HCT116 (cell line): Measurements from ENCODE around the gene SCN2B. TPM values are rescaled to one million over a fixed set of nuclear protein-coding genes. Genes with fewer than 3 reads are reported as not detected.

Experiments used
- ATAC-seq: fragments of 200-7000 bp; cut with Tn5 transposase; 2 replicates; pipeline ENCODE4 v1.9.1; 2020; ENCODE audit warnings: mild to moderate bottlenecking, moderate library complexity
- BruUV-seq: library from RNA; stranded (reverse); fragments of 400-500 nt; replicated peaks from 2 replicates; lab custom pipeline; 2021; lab: Mats Ljungman, UMichigan
- CTCF ChIA-PET: fragments of 300-600 bp; sonication (Branson Sonifier 250); formaldehyde crosslinking; loops from one replicate; lab custom pipeline; 2021; ENCODE audit warnings: antibody characterized with exemption; lab: Charles Lee
- POLR2A ChIA-PET: fragments of 300-600, 350-600 bp; sonication (Branson Sonifier 250); formaldehyde crosslinking; loops from one replicate; lab custom pipeline; 2021; ENCODE audit warnings: antibody characterized with exemption; lab: Charles Lee
- RAD21 ChIA-PET, 2 experiments: fragments of 300-600 bp; sonication (Branson Sonifier 250); formaldehyde crosslinking; loops; one replicate each; lab custom pipeline; 2023; ENCODE audit warnings: low total read pairs in 2 of 2; ENCODE audit not compliant: uncharacterized antibody in 2 of 2, unreplicated experiment in 2 of 2, low non-redundant PET in 1 of 2; lab: Charles Lee
- DNase-seq: peaks from one replicate; pipeline ENCODE4 v3.0.0-alpha.2; 2010; ENCODE audit warnings: low read depth, low spot score
- H2AFZ ChIP-seq: fragments of 200-600 bp; shearing (Covaris generic), sonication (generic); 2 replicates; pipeline ENCODE4 v1.6.1; 2017; ENCODE audit warnings: low read depth, mixed run types, mixed read lengths, antibody characterized with exemption, low read length; ENCODE audit not compliant: poor library complexity, severe bottlenecking
- H3K27ac ChIP-seq: 2 replicates; pipeline ENCODE4 v1.5.1; 2012; ENCODE audit warnings: low read depth, low read length
- H3K27me3 ChIP-seq: fragments of 200-600 bp; sonication (generic); 2 replicates; pipeline ENCODE4 v1.6.1; 2016; ENCODE audit warnings: mixed run types, low read length, mixed read lengths; ENCODE audit not compliant: insufficient read depth
- H3K36me3 ChIP-seq, 2 experiments: fragments of 200-500 bp in 1 of 2; fragments of 200-600 bp in 1 of 2; sonication (Bioruptor generic) in 1 of 2; sonication (generic) in 1 of 2; 2 replicates each; pipeline versions ENCODE4 v1.5.1 to v1.6.1; 2014 to 2016; ENCODE audit warnings: low read length in 2 of 2, inconsistent platforms in 1 of 2, mixed read lengths in 1 of 2, mixed run types in 1 of 2; ENCODE audit not compliant: insufficient read depth in 2 of 2, control insufficient read depth in 1 of 2
- H3K4me1 ChIP-seq, 2 experiments: fragments of 200-600 bp in 1 of 2; sonication (generic) in 1 of 2; 2 replicates each; pipeline versions ENCODE4 v1.5.1 to v1.6.1; 2012 to 2017; ENCODE audit warnings: low read length in 2 of 2, inconsistent platforms in 1 of 2, mild to moderate bottlenecking in 1 of 2, mixed read lengths in 1 of 2, mixed run types in 1 of 2, moderate library complexity in 1 of 2; ENCODE audit not compliant: insufficient read depth in 2 of 2, control insufficient read depth in 1 of 2
- H3K4me2 ChIP-seq: fragments of 200-600 bp; sonication (generic); 2 replicates; pipeline ENCODE4 v1.6.1; 2017; ENCODE audit warnings: mixed run types, low read length, mixed read lengths
- H3K4me3 ChIP-seq, 2 experiments: fragments of 200-600 bp in 1 of 2; sonication (generic) in 1 of 2; replicated peaks in 1 of 2; 2 replicates each; pipeline ENCODE4 v1.5.1; 2011 to 2016; ENCODE audit warnings: low read length in 2 of 2, control low read depth in 1 of 2, low read depth in 1 of 2, mild to moderate bottlenecking in 1 of 2, mixed read lengths in 1 of 2, mixed run types in 1 of 2
- H3K79me2 ChIP-seq: fragments of 200-600 bp; sonication (generic); 2 replicates; pipeline ENCODE4 v1.6.1; 2017; ENCODE audit warnings: mild to moderate bottlenecking, mixed run types, low read length, moderate library complexity, mixed read lengths; ENCODE audit not compliant: insufficient read depth
- H3K9ac ChIP-seq: fragments of 200-600 bp; sonication (generic); 2 replicates; pipeline ENCODE4 v1.6.1; 2016; ENCODE audit warnings: low read length, mixed read lengths
- H3K9me2 ChIP-seq: fragments of 200-600 bp; sonication (generic), shearing (Covaris generic); 2 replicates; pipeline ENCODE4 v1.6.1; 2017; ENCODE audit warnings: mixed run types, mild to moderate bottlenecking, moderate library complexity; ENCODE audit not compliant: insufficient read depth
- H3K9me3 ChIP-seq, 2 experiments: fragments of 200-500 bp in 1 of 2; fragments of 200-600 bp in 1 of 2; sonication (Bioruptor generic) in 1 of 2; sonication (generic) in 1 of 2; 2 replicates each; pipeline ENCODE4 v1.6.1; 2014 to 2017; ENCODE audit warnings: low read length in 2 of 2, mixed read lengths in 2 of 2, inconsistent platforms in 1 of 2, low read depth in 1 of 2, mild to moderate bottlenecking in 1 of 2, mixed run types in 1 of 2, moderate library complexity in 1 of 2; ENCODE audit not compliant: control insufficient read depth in 1 of 2, insufficient read depth in 1 of 2
- H4K20me1 ChIP-seq: fragments of 200-600 bp; sonication (generic), shearing (Covaris generic); 2 replicates; pipeline ENCODE4 v1.6.1; 2017; ENCODE audit warnings: mixed run types, mild to moderate bottlenecking, moderate library complexity; ENCODE audit not compliant: insufficient read depth
- CBX3 ChIP-seq: IDR thresholded peaks from 2 replicates; pipeline ENCODE4 v1.6.1; 2012; ENCODE audit warnings: low read depth
- CEBPB ChIP-seq: IDR thresholded peaks from 2 replicates; pipeline ENCODE4 v1.6.1; 2012; ENCODE audit warnings: low read depth
- EGR1 ChIP-seq: IDR thresholded peaks from 2 replicates; pipeline ENCODE4 v1.6.1; 2012; ENCODE audit warnings: low read depth
- EZH2phosphoT487 ChIP-seq: fragments of 200-600 bp; IDR thresholded peaks from 2 replicates; pipeline ENCODE4 v1.6.1; 2018; ENCODE audit warnings: antibody characterized with exemption, borderline replicate concordance
- POLR2A ChIP-seq: IDR thresholded peaks from 2 replicates; pipeline ENCODE4 v1.7.0; 2011; ENCODE audit warnings: borderline replicate concordance; ENCODE audit not compliant: insufficient read depth, insufficient read length; ENCODE audit errors: extremely low read depth
- RAD21 ChIP-seq: IDR thresholded peaks from 2 replicates; pipeline ENCODE4 v1.6.1; 2012; ENCODE audit warnings: low read depth, mild to moderate bottlenecking
- SRF ChIP-seq: IDR thresholded peaks from 2 replicates; pipeline ENCODE4 v1.6.1; 2012; ENCODE audit warnings: low read depth
- TCF7L2 ChIP-seq: IDR thresholded peaks from 2 replicates; pipeline ENCODE4 v1.7.0; 2011; ENCODE audit warnings: borderline replicate concordance, inconsistent platforms; ENCODE audit not compliant: insufficient read depth, insufficient read length; ENCODE audit errors: extremely low read depth
- ZFX ChIP-seq: fragments of 450-650 bp; IDR thresholded peaks from 2 replicates; pipeline ENCODE4 v1.6.1; 2017
- ZNF274 ChIP-seq: fragments of 200-500 bp; sonication (Bioruptor generic); IDR thresholded peaks from 2 replicates; pipeline ENCODE4 v1.6.1; 2014; ENCODE audit warnings: mild to moderate bottlenecking, low read depth, low read length, inconsistent platforms
- intact Hi-C: fragments of 100-400 bp; cut with micrococcal nuclease; formaldehyde crosslinking; loops from 2 replicates; pipeline ENCODE4 v1.10.0; 2022
- total RNA-seq: library from RNA; stranded (reverse); gene quantifications from one replicate; pipeline ENCODE4 v1.2.1, GENCODE V29; 2021; ENCODE audit not compliant: unreplicated experiment
- TF ChIP-seq, protein P1 (sequence below): IDR thresholded peaks from 2 replicates; pipeline ENCODE4 v1.6.1; 2012
- TF ChIP-seq, protein P2 (sequence below): IDR thresholded peaks from 2 replicates; pipeline ENCODE4 v1.6.1; 2011; ENCODE audit warnings: mild to moderate bottlenecking, low read length, moderate library complexity; ENCODE audit not compliant: insufficient replicate concordance; ENCODE audit errors: extremely low read depth
- TF ChIP-seq, protein P3 (sequence below): IDR thresholded peaks from 2 replicates; pipeline ENCODE4 v1.6.1; 2012; ENCODE audit warnings: low read depth

SCN2B gene
- total RNA-seq, 1 experiment from 2014 or later: not detected

DNA sequence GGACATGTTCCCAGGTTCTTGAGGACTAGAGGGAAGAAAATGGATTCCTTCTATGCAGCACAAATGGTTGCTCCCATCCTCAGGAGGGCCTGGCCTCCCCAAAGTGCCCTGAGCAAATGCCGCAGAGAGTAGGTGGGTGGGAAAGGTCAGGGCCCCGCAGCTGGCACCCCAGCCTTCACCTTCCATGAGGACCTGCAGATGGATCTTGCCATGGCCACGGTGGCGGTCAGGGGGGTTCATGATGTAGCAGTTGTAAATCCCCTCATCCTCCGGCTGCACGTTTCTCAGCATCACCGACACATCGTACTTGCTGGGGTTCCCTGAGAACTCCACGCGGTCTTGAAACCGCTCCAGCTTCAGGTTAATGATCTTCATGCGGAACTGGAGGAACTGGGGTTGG, 8.5 kb downstream of the SCN2B start:
- Histone ChIP-seq H3K27me3 (no peaks in the 10 kb centered on the region), H3K36me3 (no peaks in the 10 kb centered on the region), H3K9me2 (no peaks in the 10 kb centered on the region), H3K4me1 (peaks cover 0 to 7% of the 10 kb centered on the region in 2 experiments; a peak in 1 of 4 replicates), H3K4me3 (no peak overlapping the region), H4K20me1 (no peaks in the 10 kb centered on the region), H3K9me3 (no peaks in the 10 kb centered on the region), H3K4me2 (no peak overlapping the region), H2AFZ (no peak overlapping the region), H3K27ac (no peak overlapping the region), H3K79me2 (no peaks in the 10 kb centered on the region)
- ChIA-PET RAD21 (no interaction called here), POLR2A (no interaction called here), CTCF (interaction anchor here (0.8 to 0.9 kb wide), 2 partner anchors 11 to 123 kb away, joined by 3 read pairs; no protein-coding TSS in a partner anchor)
- no peak for DNase-seq
- no peak for ATAC-seq
- no TSS peak for BruUV-seq
- intact Hi-C loops: no loop called here
- no peak for TF ChIP-seq ZNF274
- TF ChIP-seq, protein P1, sequence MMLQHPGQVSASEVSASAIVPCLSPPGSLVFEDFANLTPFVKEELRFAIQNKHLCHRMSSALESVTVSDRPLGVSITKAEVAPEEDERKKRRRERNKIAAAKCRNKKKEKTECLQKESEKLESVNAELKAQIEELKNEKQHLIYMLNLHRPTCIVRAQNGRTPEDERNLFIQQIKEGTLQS: no peak
- TF ChIP-seq RAD21: no peak
- no peak for TF ChIP-seq CEBPB
- TF ChIP-seq, protein P2, sequence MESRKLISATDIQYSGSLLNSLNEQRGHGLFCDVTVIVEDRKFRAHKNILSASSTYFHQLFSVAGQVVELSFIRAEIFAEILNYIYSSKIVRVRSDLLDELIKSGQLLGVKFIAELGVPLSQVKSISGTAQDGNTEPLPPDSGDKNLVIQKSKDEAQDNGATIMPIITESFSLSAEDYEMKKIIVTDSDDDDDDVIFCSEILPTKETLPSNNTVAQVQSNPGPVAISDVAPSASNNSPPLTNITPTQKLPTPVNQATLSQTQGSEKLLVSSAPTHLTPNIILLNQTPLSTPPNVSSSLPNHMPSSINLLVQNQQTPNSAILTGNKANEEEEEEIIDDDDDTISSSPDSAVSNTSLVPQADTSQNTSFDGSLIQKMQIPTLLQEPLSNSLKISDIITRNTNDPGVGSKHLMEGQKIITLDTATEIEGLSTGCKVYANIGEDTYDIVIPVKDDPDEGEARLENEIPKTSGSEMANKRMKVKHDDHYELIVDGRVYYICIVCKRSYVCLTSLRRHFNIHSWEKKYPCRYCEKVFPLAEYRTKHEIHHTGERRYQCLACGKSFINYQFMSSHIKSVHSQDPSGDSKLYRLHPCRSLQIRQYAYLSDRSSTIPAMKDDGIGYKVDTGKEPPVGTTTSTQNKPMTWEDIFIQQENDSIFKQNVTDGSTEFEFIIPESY: no peak
- no peak for TF ChIP-seq EZH2phosphoT487
- TF ChIP-seq, all 23 proteins: peak for 0
- no peak overlapping the region for H3K9ac ChIP-seq

DNA sequence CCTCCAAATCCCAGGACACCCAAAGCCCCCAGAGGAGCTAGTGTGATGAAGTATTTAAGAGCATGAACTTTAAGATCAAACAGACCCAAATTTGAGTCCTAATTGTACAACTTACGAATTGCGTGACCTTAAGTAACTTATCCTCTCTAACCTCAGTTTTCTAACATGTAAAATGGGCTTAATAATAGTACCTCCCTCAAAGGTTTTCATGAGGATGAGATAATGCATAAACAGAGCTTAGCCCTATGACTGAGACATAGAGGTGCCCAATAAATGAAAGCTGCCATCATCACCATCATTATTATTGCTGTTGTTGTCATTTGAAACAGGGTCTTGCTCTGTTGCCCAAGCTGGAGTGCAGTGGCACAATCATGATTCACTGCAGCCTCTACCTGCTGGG, 9.2 kb downstream of the SCN2B start:
- H2AFZ ChIP-seq: no peak overlapping the region
- no peaks in the 10 kb centered on the region for H3K9me3 ChIP-seq
- H3K4me1 ChIP-seq: peaks cover 0 to 7% of the 10 kb centered on the region in 2 experiments; a peak in 1 of 4 replicates
- intact Hi-C loops: no loop called here
- no peaks in the 10 kb centered on the region for H4K20me1 ChIP-seq
- H3K4me2 ChIP-seq: no peak overlapping the region
- no peaks in the 10 kb centered on the region for H3K9me2 ChIP-seq
- no peak overlapping the region for H3K27ac ChIP-seq
- H3K9ac ChIP-seq: no peak overlapping the region
- CTCF ChIA-PET: interaction anchor here (0.8 to 0.9 kb wide), 2 partner anchors 10 to 124 kb away, joined by 3 read pairs; no protein-coding TSS in a partner anchor
- BruUV-seq: no TSS peak
- TF ChIP-seq ZNF274 (no peak), CBX3 (no peak), ZFX (no peak), TCF7L2 (no peak), EGR1 (no peak), POLR2A (no peak), SRF (no peak), RAD21 (no peak)
- TF ChIP-seq, protein P3, sequence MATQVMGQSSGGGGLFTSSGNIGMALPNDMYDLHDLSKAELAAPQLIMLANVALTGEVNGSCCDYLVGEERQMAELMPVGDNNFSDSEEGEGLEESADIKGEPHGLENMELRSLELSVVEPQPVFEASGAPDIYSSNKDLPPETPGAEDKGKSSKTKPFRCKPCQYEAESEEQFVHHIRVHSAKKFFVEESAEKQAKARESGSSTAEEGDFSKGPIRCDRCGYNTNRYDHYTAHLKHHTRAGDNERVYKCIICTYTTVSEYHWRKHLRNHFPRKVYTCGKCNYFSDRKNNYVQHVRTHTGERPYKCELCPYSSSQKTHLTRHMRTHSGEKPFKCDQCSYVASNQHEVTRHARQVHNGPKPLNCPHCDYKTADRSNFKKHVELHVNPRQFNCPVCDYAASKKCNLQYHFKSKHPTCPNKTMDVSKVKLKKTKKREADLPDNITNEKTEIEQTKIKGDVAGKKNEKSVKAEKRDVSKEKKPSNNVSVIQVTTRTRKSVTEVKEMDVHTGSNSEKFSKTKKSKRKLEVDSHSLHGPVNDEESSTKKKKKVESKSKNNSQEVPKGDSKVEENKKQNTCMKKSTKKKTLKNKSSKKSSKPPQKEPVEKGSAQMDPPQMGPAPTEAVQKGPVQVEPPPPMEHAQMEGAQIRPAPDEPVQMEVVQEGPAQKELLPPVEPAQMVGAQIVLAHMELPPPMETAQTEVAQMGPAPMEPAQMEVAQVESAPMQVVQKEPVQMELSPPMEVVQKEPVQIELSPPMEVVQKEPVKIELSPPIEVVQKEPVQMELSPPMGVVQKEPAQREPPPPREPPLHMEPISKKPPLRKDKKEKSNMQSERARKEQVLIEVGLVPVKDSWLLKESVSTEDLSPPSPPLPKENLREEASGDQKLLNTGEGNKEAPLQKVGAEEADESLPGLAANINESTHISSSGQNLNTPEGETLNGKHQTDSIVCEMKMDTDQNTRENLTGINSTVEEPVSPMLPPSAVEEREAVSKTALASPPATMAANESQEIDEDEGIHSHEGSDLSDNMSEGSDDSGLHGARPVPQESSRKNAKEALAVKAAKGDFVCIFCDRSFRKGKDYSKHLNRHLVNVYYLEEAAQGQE: no peak
- POLR2A ChIA-PET: no interaction called here
- DNase-seq (no peak), ATAC-seq (no peak)
- RAD21 ChIA-PET: no interaction called here
- no peak overlapping the region for H3K4me3 ChIP-seq
- H3K79me2 ChIP-seq: no peaks in the 10 kb centered on the region
- H3K36me3 ChIP-seq: no peaks in the 10 kb centered on the region
- H3K27me3 ChIP-seq: no peaks in the 10 kb centered on the region
